Inferior parietal cortex (tissue), 1 donor: Measurements from ENCODE around the gene STPG4.
"Not testable (repeated sequence)": the region's sequence is repeated elsewhere in the genome, so short reads cannot be mapped to it uniquely, and the experiment has no call there.

ENCODE experiments used
- DNase-seq: peaks from one replicate; pipeline ENCODE4 v3.0.0-alpha.2; 2016; ENCODE audit errors: extremely low spot score

The STPG4 gene

DNA sequence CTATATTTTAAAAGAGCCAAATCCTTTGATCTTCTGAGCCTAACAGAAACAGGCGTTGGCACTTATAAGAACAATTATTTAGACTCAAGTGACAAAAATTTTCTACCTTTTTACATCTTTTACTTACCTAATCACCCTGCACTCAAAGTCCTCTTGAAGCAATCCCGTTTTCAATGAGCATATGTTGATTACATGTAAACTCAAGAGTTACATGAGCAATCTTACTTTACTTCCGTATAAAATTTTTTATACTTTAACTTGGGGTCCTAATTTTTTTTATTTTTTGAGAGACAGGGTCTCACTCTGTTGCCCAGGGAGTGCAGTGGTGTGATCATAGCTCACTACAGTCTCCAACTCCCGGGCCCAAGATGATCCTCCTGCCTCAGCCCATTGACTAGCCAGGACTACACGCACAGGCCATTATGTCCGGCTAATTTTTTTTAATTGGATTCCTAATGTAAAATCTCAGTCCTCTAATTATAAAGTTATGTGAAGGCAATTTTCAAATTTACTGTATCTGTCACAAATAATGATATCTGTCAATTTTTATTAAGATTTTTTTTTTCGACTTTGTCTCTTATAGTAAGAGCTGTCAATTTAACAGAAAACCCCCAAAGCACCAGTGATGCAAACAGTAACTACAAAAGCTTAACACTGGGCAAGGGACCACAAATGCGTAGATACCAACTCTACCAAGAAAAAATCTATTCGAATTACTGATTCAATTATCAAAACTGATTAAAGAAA is 19.1 kb upstream of the STPG4 start:
- DNase-seq, result no peak

DNA sequence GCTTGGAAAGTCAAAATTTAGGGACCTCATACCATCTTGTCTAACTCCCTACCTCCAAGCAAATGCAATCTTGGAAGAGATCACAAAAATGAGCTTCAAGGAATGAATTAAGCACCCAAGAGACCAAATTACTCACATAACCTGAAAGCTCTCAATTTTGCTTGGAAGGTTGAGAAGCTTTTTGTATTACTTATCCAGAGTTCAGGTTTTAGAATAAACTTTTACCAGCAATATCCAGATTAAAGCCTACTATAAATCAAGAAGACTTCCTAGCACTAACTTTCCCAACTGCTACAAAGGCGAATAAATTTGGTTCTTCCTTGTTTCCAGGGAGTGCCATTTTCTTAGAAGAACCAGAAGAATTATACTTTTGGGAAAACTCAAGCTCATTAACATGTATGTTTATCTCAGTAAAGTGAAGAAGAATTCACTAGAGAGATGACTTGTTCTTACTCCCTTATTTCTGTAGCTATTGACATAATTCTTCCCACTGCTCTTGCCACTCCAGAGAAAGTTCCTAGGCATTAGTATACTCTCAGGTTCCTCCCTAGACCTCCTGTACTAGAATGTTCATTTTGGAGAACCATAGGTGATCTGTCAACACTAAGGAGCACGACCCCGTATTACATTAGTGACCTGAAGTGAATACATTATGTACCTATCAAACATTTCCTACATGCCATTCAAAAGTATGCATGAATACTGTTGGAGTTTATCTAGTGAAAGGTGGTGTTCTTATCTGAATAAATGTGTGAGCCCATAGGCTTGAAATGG is 18.0 kb upstream of the STPG4 start:
- no peak for DNase-seq

DNA sequence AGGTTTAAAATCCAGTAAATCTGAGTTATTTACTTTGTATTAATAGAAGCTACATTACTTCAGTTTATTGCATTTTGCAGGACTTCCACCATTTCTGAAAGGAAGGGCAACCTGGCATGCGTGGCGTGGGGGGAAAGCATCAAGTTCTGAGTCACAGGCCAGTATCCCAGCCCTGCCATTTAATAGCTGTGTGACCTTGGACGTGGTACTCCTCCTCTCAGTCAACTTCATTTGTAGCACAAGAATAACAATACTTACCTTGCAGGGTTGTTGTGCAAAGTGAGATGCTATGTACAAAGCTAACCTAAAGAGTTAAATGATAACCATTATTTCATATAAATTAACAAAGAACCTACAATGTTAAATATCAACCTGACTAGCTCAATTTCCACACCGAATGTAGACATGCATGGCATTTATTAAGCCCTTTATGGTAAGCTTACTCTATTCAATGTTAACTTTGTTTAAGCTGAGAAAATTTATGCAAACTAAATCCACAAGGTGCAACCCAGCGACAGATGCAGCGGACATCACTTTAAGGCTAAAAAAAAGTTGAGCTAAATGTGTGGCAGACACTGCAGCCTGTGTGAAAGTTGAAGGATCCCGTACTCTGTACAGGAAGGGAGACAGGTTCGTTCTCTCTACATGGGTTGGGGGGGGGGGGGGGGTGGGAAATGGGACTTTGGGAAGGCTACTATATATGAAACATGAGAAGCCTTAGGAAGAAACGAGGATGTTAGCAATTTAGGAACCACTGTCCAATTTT is 17.2 kb upstream of the STPG4 start:
- DNase-seq, result no peak

DNA sequence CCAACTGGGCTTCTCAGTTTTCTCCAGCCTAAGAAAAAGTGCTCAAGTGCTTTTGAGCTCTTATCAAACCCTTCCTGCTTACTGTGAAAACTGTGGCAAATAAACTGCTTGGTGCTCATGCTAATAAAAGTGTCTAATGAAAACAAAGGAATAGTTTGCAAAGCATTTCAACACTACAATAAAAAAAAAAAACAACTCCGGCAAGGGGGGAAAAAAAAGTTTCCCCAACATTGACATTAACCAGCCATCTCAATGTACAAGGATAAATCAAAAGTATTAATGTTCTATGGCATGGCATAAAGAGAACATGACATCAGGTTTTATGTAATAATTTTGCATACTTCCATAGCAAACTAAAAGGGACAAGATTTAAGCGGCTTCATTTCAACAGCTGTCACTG is 14.7 kb upstream of the STPG4 start:
- no peak for DNase-seq

DNA sequence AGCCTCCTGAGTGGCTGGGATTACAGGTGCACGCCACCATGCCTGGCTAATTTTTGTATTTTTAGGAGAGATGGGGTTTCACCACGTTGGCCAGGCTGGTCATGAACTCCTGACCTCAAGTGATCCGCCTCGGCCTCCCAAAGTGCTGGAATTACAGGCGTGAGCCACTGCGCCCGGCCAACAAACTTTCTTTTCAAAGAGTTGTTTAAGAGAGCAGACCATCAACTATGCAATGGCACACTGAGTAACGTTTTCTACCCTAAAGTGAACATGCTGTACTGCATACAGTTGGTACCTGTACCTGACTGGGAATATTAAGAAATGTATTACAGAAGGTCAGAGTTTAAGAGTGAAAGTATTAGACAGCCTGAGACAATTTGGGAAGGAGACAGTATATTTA is 13.8 kb upstream of the STPG4 start:
- not testable (repeated sequence) for DNase-seq

DNA sequence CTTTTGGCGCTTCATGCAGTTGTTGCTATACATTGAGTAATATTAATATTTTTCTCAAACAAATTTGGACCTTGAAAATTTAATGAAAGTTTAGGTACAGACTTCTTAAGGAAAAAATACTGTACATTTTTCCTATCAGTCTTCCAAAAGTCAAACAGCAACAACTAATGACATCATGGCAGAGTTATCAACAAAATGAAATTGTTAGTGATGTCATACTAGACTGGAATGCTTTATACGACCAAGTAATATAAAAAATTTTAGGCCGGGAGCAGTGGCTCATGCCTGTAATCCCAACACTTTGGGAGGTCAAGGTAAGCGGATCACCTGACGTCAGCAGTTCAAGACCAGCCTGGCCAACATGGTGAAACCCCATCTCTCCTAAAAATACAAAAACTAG is 12.0 kb upstream of the STPG4 start:
- no peak for DNase-seq

DNA sequence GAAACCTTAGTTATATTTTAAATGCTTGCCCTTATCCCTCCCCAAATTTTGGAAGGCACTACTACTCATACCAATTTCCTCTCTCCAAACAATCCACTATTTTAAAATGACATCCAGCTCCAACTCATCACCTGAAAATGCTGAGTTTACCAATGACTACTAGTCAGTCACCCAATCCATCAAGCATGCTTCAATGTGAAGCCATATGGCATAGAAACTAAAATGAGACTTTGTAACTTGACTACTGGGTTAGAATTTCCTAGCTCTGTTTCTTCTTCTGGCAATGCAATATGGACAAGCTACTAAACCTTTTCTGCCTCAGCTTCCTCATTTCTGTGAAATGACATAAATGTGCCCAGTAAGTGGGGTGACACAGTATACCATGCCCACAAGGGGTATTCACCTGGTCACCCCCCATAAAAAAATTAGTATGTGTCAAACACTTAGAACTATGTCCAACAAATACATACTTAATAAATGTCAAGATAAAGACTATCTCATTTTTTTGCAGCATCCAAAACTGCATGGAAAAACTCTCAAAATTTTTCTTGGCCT is 10.0 kb upstream of the STPG4 start:
- DNase-seq, result no peak

DNA sequence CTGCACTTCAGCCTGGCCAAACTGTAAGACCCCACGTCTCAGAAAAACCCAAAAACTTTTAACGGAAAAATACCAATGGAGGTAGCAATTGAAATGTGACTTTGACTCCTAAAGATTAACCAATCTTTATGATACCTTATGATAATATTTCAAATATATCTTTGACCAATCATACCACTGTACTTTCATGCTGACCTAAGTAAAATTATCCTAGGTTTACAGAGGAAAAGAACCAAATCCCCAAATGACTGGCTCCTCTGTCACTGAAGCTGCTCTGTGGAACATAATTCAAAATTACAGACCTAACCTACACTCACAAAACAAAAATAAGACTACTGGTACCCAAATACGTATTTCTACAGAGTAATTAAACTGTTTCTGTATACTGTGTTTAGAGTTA is 7.7 kb upstream of the STPG4 start:
- DNase-seq, result no peak

DNA sequence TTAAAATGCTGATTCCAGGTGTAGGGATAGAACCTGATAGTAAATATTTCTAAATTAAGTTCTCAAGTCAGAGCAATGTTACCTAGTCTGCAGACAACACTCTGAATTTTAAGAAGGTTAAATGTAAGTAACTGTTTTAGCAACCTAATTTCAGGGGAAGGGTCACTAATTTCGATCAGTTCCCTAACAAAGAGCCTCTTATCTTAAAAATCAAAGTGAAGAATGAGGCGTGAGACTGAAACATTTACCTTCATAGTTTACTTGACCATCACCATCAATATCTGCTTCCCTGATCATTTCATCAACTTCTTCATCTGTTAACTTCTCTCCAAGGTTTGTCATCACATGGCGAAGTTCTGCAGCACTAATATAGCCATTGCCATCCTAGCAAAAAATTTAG is 6.4 kb upstream of the STPG4 start:
- no peak for DNase-seq

DNA sequence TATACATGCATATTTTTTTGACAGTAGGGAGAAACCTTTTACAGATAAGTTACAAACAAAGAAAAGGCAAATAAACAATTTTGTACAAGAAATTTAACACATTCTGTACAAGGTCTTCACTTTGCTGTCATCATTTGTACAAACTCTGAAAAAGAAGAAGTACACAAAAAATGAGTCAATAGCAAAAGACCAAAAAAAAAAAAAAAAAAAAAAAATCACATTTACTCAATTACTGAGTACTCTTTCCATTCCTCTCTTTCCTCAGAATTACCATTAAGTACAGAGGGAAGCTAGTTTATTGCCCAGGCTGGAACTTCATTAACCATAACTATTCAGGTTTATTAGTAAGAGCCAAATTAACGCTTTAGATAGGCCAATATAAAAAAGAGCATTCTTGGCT is 5.6 kb upstream of the STPG4 start:
- DNase-seq, result no peak

DNA sequence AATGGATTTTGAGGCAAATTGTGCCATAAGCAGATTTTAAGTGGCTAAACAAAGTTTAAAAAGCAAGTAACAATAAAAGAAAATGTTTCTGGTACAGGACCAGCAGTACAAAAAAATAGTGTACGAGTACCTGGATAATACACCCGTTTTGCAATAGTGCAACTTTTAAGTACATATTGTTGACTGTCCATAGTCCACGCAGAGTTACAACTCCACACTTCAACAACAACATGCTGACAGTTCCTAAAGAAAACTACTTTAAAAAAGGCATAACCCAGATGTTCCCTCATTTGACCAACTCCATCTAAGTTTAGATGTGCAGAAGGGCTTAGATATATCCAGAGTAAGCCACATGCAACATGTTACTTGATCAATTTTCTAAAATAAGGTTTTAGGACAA is 5.1 kb upstream of the STPG4 start:
- no peak for DNase-seq

DNA sequence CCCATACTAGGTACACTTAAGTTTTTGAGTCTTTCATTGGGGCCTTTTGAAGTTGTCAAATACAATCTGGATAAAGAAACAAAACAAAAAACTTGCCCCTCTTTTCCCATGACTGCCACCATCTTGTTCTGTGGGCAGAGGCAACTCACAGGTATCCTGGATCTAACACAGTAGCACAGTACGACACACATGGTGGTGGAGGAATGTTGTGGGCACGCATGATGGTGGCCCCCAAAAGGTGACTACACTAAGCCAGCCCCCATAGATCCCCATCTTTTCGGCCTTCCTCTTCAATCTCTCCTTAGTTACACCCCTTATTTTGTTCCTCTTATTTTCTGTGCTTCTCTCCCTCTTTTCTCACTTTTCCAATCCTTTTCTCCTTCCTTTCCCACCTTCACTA is 4.5 kb upstream of the STPG4 start:
- DNase-seq, result no peak

DNA sequence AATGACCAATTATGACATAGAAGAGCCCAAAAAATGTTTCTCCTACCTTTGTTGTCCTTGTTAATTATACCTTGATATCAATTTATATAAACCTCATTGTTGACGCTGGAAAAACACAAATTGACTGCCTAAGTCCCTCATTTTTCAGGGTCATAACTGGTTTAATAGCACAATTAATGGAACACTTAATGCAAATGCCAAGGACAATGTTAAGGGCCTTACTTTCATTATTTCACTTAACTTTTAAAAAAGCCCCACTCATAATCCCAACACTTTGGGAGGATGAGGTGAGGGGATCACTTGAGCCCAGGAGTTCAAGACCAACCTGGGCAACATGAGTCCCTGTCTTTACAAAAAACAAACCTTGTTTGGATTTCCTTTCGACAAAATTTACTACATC is 3.5 kb upstream of the STPG4 start:
- no peak for DNase-seq

DNA sequence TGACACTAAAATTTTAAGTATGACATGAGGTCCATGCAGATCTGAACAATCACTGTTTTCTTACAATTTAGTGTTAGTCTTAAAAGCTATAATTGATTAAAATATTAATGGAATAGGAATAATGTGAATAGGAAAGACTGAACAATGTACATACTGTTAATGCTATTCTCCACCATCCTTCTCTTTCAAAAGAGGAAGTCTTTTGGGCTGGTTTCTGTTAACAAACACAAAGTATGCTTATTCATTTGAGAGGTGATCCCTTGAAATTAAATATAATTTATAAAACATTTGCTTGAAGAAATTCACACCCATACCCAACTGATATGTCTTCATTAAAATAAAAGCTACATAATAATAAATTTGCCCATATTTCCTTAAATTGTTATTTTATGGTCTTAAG is 2.3 kb downstream of the STPG4 start:
- no peak for DNase-seq

DNA sequence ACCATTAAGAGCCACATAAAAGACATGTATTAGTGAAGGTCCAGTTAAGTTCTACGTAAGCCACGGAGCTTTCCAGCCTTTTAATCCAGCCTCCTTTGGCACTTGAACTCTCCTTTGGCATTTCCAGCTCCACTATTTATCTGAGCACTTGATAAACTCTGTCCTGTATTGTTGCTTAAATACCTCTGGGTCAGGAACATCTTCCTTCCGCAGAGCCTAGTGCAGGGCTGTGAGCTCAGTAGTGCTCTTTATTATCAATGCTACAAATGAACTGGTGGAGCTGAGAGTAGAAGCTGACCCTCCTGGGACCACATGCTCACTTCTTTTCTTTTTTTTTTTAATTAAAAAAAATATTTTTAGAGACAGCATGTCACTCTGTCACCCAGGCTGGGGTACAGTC is 4.9 kb downstream of the STPG4 start:
- no peak for DNase-seq

DNA sequence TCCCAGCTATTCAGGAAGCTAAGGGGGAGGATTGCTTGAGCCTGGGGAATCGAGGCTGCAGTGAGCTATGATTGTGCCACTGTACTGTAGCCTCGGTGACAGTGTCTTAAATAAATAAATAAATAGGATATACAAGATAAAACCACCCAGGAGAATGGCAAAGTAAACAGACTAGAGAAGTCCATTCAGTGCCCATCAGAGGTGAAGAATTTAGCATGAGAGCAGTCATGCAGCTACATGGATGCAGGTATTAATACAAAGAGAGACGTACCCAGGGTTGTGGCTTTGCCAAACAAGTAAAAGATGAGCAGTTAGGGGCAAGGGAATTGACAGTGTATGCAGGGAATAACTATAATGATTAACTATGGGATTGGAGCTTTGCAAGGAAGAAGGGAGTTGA is 8.1 kb downstream of the STPG4 start:
- DNase-seq, result no peak

DNA sequence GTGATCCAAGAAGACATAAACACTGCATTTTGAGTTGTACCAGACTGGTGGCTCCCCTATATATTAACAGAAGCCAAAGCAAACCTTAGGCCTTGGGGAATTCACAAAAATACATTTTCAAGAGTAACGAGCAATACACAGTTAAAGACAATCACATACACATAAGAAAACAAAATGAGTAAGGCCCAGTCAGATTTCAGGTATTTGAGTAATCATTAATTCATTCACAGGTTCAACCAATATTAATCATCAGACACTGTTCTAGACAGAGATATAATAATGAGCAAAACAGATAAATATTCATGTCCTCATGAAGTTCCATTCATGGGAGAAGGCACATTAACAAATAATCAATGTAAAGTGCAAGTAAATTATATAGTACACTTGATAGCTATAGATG is 9.6 kb downstream of the STPG4 start:
- DNase-seq, result no peak

DNA sequence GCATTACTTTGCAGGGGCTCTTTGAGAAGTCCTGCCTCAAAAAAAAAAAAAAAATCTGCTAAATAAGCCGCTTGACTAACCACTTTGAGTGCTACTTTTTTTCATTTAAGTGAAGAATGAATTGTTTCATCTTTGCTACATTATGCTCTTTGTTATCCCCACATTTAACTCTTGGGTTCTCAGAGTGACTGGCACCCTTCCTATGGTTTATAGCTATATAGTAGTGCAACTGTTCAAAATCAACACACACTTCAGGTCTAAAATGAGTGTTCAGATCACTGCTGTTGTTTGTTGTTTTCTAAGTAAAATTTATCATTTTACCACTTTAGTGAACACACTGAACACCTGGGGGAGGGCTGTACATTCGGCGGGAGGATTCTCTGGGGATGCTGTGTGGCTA is 13.6 kb downstream of the STPG4 start:
- no peak for DNase-seq

DNA sequence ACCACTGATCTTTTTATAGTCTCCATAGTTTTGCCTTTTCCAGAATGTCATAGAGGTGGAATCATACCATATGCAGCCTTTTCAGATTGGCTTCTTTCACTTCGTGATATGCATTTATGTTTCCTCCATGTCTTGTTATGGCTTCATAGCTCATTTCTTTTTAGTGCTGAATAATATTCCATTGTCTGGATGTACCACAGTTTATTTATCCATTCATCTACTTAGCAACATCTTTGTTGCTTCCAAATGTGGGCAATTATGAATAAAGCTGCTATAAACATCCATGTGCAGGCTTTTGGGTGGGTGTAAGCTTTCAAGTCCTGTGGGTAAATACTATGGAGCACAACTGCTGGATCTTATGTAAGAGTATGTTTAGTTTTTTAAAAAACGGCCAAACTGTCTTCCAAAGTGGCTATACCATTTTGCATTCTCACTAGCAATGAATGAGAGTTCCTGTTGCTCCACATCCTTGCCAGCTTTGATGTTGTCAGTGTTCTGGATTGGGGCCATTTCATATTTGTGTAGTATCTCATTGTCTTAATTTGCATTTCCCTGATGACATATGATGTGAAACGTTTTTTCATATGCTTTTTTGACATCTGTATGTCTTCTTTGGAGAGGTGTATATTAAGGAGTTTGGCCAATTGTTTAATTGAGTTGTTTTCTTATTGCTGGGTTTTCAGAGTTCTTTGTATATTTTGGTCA is 20.6 kb downstream of the STPG4 start:
- DNase-seq, result no peak

DNA sequence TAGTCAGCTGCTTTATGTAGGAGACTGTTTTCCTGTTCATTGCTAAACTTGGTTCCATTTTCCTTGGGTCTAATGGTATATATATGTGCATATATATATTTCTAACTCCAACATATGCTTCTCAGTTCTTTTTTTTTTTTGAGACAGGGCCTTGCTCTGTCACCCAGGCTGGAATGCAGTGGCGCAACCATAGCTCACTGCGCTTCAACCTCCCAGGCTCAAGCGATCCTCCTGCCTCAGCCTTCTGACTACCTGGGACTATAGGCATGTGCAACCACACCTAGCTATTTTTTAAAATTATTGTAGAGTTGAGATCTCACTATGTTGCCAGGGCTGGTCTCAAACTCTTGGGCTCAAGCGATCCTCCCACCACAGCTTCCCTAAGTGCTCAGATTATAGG is 22.1 kb downstream of the STPG4 start:
- DNase-seq, result no peak

DNA sequence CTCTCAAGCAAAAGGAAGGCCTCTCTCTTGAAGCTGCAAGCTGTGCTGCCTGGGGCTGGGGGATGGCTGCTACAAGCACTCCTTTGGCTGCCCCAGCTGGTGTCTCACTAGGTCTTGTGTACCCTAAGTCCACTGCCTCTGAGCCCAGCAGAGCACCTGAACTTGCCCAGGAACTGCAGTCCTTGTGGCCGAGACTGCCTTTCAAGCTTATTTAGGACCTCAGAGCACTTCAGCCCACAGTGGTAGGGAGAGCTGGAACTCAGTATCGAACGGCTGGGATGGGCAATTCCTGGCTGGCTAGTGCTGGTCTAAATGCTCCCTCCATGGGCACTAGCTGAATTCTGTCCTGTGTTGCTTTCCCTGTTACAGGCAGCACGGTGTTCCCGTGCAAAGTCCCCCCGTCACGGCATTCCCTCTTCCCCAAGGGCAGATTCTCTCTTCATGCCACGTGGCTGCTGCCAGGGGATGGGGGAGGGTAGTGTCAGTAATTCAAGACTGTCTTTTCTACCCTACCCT is 25.9 kb downstream of the STPG4 start:
- no peak for DNase-seq

DNA sequence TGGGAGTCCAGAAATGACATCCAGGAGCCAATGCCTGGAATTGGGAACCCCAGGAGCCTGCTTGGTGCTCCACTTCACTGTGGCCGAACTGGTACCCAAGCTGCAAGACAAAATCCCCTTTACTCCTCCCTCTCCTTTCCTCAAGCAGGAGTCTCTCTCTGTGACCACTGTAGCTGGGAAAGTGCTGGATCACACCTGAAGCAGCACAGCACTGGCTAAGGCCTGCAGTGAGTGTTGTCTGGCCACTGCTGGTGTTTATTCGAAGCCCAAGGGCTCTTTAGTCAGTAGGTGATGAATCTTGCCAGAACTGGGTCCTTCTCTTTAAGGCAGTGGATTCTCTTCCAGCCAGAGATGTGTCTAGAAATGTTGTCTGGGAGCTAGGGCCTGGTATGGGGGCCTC is 26.4 kb downstream of the STPG4 start:
- DNase-seq, result no peak
